Measurements from ENCODE around the gene IHH. TPM values are rescaled to one million over a fixed set of nuclear protein-coding genes. Genes with fewer than 3 reads are reported as not detected.

The IHH gene
- total RNA-seq, 1 donor from 2014 or later, result not detected

- Mint-ChIP-seq H3K27ac (ENCODE audit: unreplicated experiment) (no peak overlapping the region), H3K9me3 (ENCODE audit: unreplicated experiment) (no peaks in the 10 kb centered on the region), H3K4me3 (ENCODE audit: unreplicated experiment) (no peak overlapping the region), H3K4me1 (ENCODE audit: unreplicated experiment) (no peaks in the 10 kb centered on the region), H3K36me3 (ENCODE audit: low read depth, unreplicated experiment) (no peaks in the 10 kb centered on the region), H3K27me3 (ENCODE audit: unreplicated experiment) (peaks cover 6% of the 10 kb centered on the region)
- DNase-seq (ENCODE audit: low spot score), result no peak
- no peak for TF ChIP-seq CTCF (IDR thresholded peaks at IDR 0.05; ENCODE audit: unreplicated experiment)
These were observed 12.1 kb upstream of the IHH start for GRCh38 chr2:219072741-219073250.

GRCh38 chr2:219071131-219071816 lies 10.6 kb upstream of the IHH start:
- TF ChIP-seq CTCF (IDR thresholded peaks at IDR 0.05; ENCODE audit: unreplicated experiment), result no peak
- Mint-ChIP-seq H3K4me3 (ENCODE audit: unreplicated experiment) (no peak overlapping the region), H3K27ac (ENCODE audit: unreplicated experiment) (no peak overlapping the region), H3K4me1 (ENCODE audit: unreplicated experiment) (no peaks in the 10 kb centered on the region), H3K36me3 (ENCODE audit: low read depth, unreplicated experiment) (no peaks in the 10 kb centered on the region), H3K27me3 (ENCODE audit: unreplicated experiment) (peaks cover 5% of the 10 kb centered on the region), H3K9me3 (ENCODE audit: unreplicated experiment) (no peaks in the 10 kb centered on the region)
- no peak for DNase-seq (ENCODE audit: low spot score)

GRCh38 chr2:219065484-219065883 lies 4.8 kb upstream of the IHH start:
- Mint-ChIP-seq H3K4me3 (ENCODE audit: unreplicated experiment) (no peak overlapping the region), H3K4me1 (ENCODE audit: unreplicated experiment) (peaks cover 4% of the 10 kb centered on the region), H3K36me3 (ENCODE audit: low read depth, unreplicated experiment) (no peaks in the 10 kb centered on the region), H3K9me3 (ENCODE audit: unreplicated experiment) (no peaks in the 10 kb centered on the region), H3K27ac (ENCODE audit: unreplicated experiment) (no peak overlapping the region), H3K27me3 (ENCODE audit: unreplicated experiment) (peaks cover 14% of the 10 kb centered on the region)
- TF ChIP-seq CTCF (IDR thresholded peaks at IDR 0.05; ENCODE audit: unreplicated experiment), result no peak
- DNase-seq (ENCODE audit: low spot score), result no peak

GRCh38 chr2:219062081-219062480 lies 1.4 kb upstream of the IHH start:
- no peak for TF ChIP-seq CTCF (IDR thresholded peaks at IDR 0.05; ENCODE audit: unreplicated experiment)
- H3K9me3 Mint-ChIP-seq (ENCODE audit: unreplicated experiment), result no peaks in the 10 kb centered on the region
- no peak for DNase-seq (ENCODE audit: low spot score)
- H3K4me1 Mint-ChIP-seq (ENCODE audit: unreplicated experiment), result peaks cover 4% of the 10 kb centered on the region
- H3K27me3 Mint-ChIP-seq (ENCODE audit: unreplicated experiment), result peaks cover 25% of the 10 kb centered on the region
- H3K36me3 Mint-ChIP-seq (ENCODE audit: low read depth, unreplicated experiment), result no peaks in the 10 kb centered on the region
- H3K27ac Mint-ChIP-seq (ENCODE audit: unreplicated experiment), result no peak overlapping the region
- no peak overlapping the region for H3K4me3 Mint-ChIP-seq (ENCODE audit: unreplicated experiment)

All from endothelial cell (in vitro differentiated cells).